Activated naive CD4-positive, alpha-beta T cell treated with anti-CD3 and anti-CD28 coated beads, Interleukin-2, amount 50 U/mL, for 72 hours (primary cell): ENCODE results near the gene GAL3ST3. TPM values are rescaled to one million over a fixed set of nuclear protein-coding genes. Genes with fewer than 3 reads are reported as not detected.
A peak's percentile ranks its signal among the peaks of the same experiment; 100 is the strongest.
"Not testable (repeated sequence)": the region's sequence is repeated elsewhere in the genome, so short reads cannot be mapped to it uniquely, and the experiment has no call there.

Experiments
- ATAC-seq, 2 donors: fragments of 150-1000 bp; cut with Tn5 transposase; 2 replicates each; pipeline ENCODE4 v1.10.0; 2021; ENCODE audit warnings: mild to moderate bottlenecking in 2 of 2, moderate library complexity in 2 of 2
- DNase-seq, 2 donors: peaks; one replicate each; pipeline ENCODE4 v3.0.0; 2021 to 2022; ENCODE audit warnings: low spot score in 2 of 2
- H3K27ac Mint-ChIP-seq, 2 donors: one replicate each; pipeline ENCODE4 v1.8.0; 2022; ENCODE audit warnings: mild to moderate bottlenecking in 2 of 2, mixed read lengths in 2 of 2
- H3K36me3 Mint-ChIP-seq, 2 donors: one replicate each; pipeline ENCODE4 v1.8.0; 2022; ENCODE audit warnings: mixed read lengths in 2 of 2
- H3K9me3 Mint-ChIP-seq, 2 donors: one replicate each; pipeline ENCODE4 v1.8.0; 2022; ENCODE audit warnings: mixed read lengths in 2 of 2
- total RNA-seq, 2 donors: library from RNA; stranded (reverse); gene quantifications; one replicate each; pipeline ENCODE4 v1.2.3, GENCODE V29; 2022

The GAL3ST3 gene, protein sequence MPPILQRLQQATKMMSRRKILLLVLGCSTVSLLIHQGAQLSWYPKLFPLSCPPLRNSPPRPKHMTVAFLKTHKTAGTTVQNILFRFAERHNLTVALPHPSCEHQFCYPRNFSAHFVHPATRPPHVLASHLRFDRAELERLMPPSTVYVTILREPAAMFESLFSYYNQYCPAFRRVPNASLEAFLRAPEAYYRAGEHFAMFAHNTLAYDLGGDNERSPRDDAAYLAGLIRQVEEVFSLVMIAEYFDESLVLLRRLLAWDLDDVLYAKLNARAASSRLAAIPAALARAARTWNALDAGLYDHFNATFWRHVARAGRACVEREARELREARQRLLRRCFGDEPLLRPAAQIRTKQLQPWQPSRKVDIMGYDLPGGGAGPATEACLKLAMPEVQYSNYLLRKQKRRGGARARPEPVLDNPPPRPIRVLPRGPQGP
- 1 to 10 TPM in 1 of 2 donors, under 1 TPM in 1; 0.14 to 1.1 TPM for total RNA-seq

DNA sequence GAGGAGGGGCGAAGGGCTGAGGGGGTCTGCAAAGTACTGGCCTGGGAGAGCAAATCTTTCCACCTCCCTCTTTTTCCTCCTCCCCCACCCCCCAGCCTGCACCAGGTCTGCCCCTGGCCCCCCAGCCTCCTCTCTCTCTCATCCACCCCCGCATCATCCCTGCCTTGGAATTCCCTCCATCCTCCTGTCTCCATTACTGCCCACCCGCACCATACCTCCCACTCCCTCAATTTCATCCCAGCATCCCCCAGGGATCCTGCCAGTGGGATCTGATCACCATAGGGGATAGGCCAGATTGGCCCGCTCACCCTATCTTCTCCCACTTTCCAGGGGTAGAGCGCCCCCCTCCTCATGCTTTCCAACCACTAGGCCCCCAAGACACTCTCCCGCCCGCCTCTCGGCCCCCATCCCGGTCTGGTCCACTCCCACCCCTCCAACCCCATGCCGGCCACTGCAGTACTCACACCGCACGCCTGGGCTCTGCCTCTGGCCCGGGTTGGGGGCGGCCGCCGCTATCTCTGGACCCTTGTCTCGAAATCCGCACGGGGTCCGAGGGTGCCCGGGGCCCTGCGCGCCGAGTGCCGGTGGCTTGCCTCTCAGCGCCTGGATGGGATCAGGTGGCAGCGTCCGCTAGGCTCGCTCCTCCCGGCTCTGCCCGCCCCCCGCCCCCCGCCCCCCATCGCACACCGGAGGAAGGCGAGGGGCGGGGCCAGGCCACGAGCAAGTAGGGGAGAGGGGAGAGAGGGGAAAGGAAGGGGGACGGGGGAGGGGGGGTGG, at the start of gene GAL3ST3:
GAL3ST3 (minus strand) TSS at position 615 of the 777 bp plus-strand sequence. CDS start 3,746 bp downstream, outside the sequence.
- DNase-seq, result no peak
- no peak within 1 kb of the TSS for H3K27ac Mint-ChIP-seq

GRCh38 chr11:66092125-66092524, 43.2 kb upstream of the GAL3ST3 start:
- not testable (repeated sequence) for ATAC-seq, H3K27ac Mint-ChIP-seq

More for the DNA sequence above, at the start of gene GAL3ST3:
- peaks cover 15 to 16% of the 10 kb centered on the region in 2 donors for H3K36me3 Mint-ChIP-seq
- H3K9me3 Mint-ChIP-seq, result no peaks in the 10 kb centered on the region
- no peak for ATAC-seq

GRCh38 chr11:66090288-66090687, 41.3 kb upstream of the GAL3ST3 start:
- H3K27ac Mint-ChIP-seq, result peak overlapping the region in 1 of 2 donors; percentile 29
- H3K9me3 Mint-ChIP-seq, result no peaks in the 10 kb centered on the region
- ATAC-seq, result no peak
- H3K36me3 Mint-ChIP-seq, result peaks cover 0 to 34% of the 10 kb centered on the region in 2 donors
- DNase-seq, result no peak

More at GRCh38 chr11:66092125-66092524, 43.2 kb upstream of the GAL3ST3 start:
- DNase-seq, H3K9me3 Mint-ChIP-seq: not testable (repeated sequence)
- H3K36me3 Mint-ChIP-seq, result peaks cover 0 to 34% of the 10 kb centered on the region in 2 donors

GRCh38 chr11:66089067-66089466, 40.1 kb upstream of the GAL3ST3 start:
- peaks cover 0 to 34% of the 10 kb centered on the region in 2 donors for H3K36me3 Mint-ChIP-seq
- no peak for DNase-seq
- no peak overlapping the region for H3K27ac Mint-ChIP-seq
- no peak for ATAC-seq
- no peaks in the 10 kb centered on the region for H3K9me3 Mint-ChIP-seq

DNA sequence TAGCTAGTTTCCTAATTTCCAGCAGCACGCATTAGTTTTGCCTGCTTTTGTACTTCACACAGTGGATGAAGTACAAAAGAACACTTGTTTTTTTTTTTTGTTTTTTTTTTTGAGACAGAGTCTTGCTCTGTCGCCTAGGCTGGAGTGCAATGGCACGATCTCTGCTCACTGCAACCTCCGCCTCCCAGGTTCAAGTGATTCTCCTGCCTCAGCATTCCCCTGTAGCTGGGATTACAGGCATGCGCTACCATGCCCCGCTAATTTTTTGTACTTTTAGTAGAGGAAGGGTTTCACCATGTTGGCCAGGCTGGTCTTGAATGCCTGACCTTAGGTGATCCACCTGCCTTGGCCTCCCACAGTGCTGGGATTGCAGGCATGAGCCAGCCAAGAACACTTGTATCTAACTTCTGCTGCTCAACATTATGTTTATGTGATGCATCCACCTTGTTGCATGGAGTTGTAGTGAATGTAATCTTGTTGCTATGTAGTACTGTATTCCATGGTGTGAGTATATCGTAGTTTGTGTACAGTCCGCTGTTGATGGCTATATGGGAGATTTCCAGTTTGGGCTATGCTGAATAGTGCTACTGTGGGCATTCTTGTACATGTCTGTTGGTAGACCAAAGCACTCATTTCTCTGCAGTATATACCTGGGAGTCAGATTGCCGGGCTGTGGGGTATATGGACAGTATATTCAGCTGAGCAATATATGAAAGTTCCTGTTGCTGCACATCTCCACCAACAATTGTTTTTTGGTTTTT, 38.4 kb upstream of the GAL3ST3 start:
- H3K27ac Mint-ChIP-seq, result peak overlapping the region in 1 of 2 donors; percentile 20
- peaks cover 0 to 28% of the 10 kb centered on the region in 2 donors for H3K36me3 Mint-ChIP-seq
- ATAC-seq (no peak), DNase-seq (no peak)
- no peaks in the 10 kb centered on the region for H3K9me3 Mint-ChIP-seq

DNA sequence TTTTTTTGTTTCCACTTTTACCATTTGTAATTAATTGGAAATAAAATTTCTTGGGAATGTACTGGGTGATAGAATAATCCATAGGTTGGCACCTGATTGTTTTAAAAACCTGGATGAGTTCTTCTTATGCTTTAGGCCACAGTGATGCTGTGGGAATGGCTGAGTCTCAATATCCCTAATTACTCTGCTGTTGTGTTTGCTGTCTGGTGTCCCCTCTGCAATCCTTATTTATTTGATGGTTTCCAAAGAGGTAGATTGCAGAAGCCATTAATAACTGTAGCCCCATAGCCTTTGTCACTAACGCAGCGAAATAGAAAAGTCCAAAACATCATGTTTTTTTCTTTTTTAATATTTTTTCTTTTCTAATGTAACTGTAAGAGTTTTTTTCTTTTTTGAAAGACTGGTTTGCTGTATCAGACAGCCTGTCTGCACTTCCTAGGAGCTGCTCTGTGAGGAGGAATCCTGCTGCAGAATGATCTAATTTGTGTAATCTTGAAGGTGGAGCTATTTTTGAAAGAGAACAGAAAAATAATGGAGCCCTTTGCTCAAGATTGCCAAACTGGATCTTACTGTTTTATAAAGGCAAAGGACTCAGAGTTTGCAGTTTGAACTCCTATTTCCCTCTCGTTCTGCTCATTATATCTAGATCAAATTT, 36.0 kb upstream of the GAL3ST3 start:
- H3K27ac Mint-ChIP-seq, result peak overlapping the region; percentile 44 to 82

DNA sequence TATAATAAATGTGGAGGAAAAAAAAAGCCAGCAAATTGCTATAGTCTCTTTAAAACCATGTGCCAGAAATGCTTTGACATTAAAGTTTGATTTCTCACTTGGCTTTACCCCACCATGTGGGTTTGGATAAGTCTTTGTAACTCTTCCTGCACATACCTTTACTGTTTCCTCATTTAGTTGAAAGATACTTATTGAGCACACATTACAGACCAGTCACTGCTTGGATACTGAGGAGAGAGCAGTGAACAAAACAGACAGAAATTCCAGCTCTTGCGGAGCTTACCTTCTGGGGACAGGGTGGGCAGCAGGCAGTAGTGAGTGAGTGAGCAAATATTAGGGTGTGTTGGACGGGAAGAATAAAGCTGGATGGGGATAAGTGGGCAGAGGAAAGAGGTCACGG, 34.8 kb upstream of the GAL3ST3 start:
- H3K9me3 Mint-ChIP-seq, result no peaks in the 10 kb centered on the region
- peaks cover 0 to 10% of the 10 kb centered on the region in 2 donors for H3K36me3 Mint-ChIP-seq
- no peak for ATAC-seq
- DNase-seq, result no peak
- peak overlapping the region; percentile 44 to 82 for H3K27ac Mint-ChIP-seq

More for the DNA sequence above, 36.0 kb upstream of the GAL3ST3 start:
- peaks cover 0 to 19% of the 10 kb centered on the region in 2 donors for H3K36me3 Mint-ChIP-seq
- H3K9me3 Mint-ChIP-seq, result no peaks in the 10 kb centered on the region
- ATAC-seq (no peak), DNase-seq (no peak)

DNA sequence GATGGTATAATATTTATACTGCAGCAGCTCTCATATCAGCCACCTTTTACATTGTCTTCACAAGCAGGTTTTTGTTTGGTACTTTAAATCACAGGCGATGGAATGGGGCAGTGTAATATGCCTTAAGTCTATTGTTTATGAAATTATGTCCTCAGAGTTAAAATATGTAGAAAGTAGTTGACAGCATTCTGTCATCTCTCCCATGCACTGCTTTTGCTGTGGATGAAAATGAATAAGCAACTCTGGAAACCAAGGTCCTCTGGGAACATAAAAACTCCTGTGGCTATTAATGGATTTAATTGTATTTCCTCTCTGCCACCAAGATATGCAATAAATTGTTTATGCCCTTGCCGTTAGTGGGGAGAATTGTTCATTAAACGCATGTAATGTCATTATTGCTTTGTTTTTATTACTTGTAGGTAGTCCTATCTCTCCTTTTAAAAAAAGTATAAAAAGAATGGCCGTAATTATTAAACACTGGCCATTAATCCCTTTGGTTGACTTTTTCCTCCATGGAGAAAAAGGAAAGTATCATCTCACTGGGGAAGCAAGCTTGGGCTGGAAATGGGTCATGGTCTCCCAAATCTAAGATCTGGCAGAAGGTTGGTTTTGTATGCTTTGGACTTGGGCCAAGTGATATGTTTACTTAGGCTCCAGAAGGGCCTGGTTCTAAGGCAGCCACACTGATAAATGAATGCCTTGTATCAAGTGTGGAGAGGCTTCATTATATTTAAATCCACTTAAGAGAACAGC, 34.2 kb upstream of the GAL3ST3 start:
- Mint-ChIP-seq H3K36me3 (peaks cover 0 to 13% of the 10 kb centered on the region in 2 donors), H3K9me3 (no peaks in the 10 kb centered on the region), H3K27ac (peak overlapping the region; percentile 44 to 45)
- DNase-seq, result no peak
- ATAC-seq, result no peak

DNA sequence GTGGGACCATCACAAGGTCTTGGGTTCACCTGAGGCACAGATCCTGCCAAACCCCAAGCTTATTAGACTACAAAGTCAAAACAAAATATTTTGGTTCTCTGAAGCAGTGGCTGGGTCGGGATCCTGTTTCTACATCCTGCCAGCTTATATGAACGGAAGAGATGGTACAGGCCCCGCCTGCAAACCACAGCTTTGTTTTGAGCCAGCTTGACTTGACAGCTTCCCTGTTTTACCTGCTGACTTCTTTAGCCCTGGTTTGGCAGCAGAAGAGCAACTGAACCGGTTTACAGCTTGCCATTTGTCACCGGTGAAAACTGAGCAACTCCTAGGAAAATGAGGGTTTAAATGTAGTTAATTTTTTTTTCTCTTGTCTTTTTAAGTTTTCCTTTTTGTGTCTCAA, 32.5 kb upstream of the GAL3ST3 start:
- DNase-seq (peak in 1 of 2 donors; percentile 49), ATAC-seq (peak; percentile 81 to 83)
- Mint-ChIP-seq H3K36me3 (peaks cover 0 to 16% of the 10 kb centered on the region in 2 donors), H3K27ac (peak overlapping the region; percentile 92 to 98), H3K9me3 (no peaks in the 10 kb centered on the region)

- Mint-ChIP-seq H3K9me3 (no peaks in the 10 kb centered on the region), H3K27ac (peak overlapping the region; percentile 92 to 98), H3K36me3 (peaks cover 0 to 16% of the 10 kb centered on the region in 2 donors)
- DNase-seq, result peak in 1 of 2 donors; percentile 58
- ATAC-seq, result peak; percentile 63 to 68
These were observed 31.3 kb upstream of the GAL3ST3 start for GRCh38 chr11:66080055-66080817.

GRCh38 chr11:66078949-66079348, 30.0 kb upstream of the GAL3ST3 start:
- H3K36me3 Mint-ChIP-seq, result peaks cover 0 to 24% of the 10 kb centered on the region in 2 donors
- peak overlapping the region; percentile 92 to 95 for H3K27ac Mint-ChIP-seq
- not testable (repeated sequence) for H3K9me3 Mint-ChIP-seq, ATAC-seq, DNase-seq

- DNase-seq, result no peak
- ATAC-seq, result no peak
- Mint-ChIP-seq H3K36me3 (peaks cover 4 to 33% of the 10 kb centered on the region in 2 donors), H3K9me3 (no peaks in the 10 kb centered on the region), H3K27ac (peak overlapping the region; percentile 92 to 95)
These were observed 29.0 kb upstream of the GAL3ST3 start for GRCh38 chr11:66077927-66078326.

- Mint-ChIP-seq H3K27ac (peak overlapping the region in 1 of 2 donors; percentile 51), H3K9me3 (no peaks in the 10 kb centered on the region), H3K36me3 (peaks cover 15 to 46% of the 10 kb centered on the region in 2 donors)
- DNase-seq, result no peak
- no peak for ATAC-seq
These were observed 27.6 kb upstream of the GAL3ST3 start for GRCh38 chr11:66076561-66076960.

GRCh38 chr11:66075273-66075672, 26.3 kb upstream of the GAL3ST3 start:
- Mint-ChIP-seq H3K36me3 (peaks cover 23 to 50% of the 10 kb centered on the region in 2 donors), H3K27ac (peak overlapping the region in 1 of 2 donors; percentile 88), H3K9me3 (no peaks in the 10 kb centered on the region)
- ATAC-seq (no peak), DNase-seq (no peak)
